ENCODE data around the gene MYO5B. TPM values are rescaled to one million over a fixed set of nuclear protein-coding genes. Genes with fewer than 3 reads are reported as not detected.

MYO5B gene
- total and polyA plus RNA-seq, 2 of the 4 experiments (the other 2 are of a cell fraction) = 0.24 to 0.54 TPM

GRCh38 chr18:49892148-49892924 is 302.6 kb downstream of the MYO5B start:
- dilution Hi-C loops (cut with HindIII; ENCODE audit: low sequenced_read_pairs, unreplicated experiment) = no loop called here
- TF ChIP-seq BHLHE40 (IDR thresholded peaks at IDR 0.05; ENCODE audit: low read depth, low read length) (no peak), RCOR1 (IDR thresholded peaks at IDR 0.05; ENCODE audit: insufficient replicate concordance, low read length) (no peak), MAFK (IDR thresholded peaks at IDR 0.05; ENCODE audit: low read depth, low read length) (peak; percentile 45)
- Histone ChIP-seq H3K56ac (ENCODE audit: extremely low read depth, insufficient read depth, low read length) (no peak overlapping the region), H3K27ac (ENCODE audit: insufficient read depth, low read length) (no peak overlapping the region), H3K9me3 (ENCODE audit: control insufficient read depth, insufficient read depth, low read length) (no peaks in the 10 kb centered on the region), H2AK5ac (ENCODE audit: low read depth, low read length) (no peak overlapping the region; the same call in 1 of the 2 replicates), H2BK5ac (ENCODE audit: low read depth, low read length, poor library complexity, severe bottlenecking) (no peak overlapping the region), H3K18ac (ENCODE audit: low read depth, low read length) (no peak overlapping the region), H3K4ac (ENCODE audit: low read depth, low read length) (no peak overlapping the region), H3K14ac (replicated peaks; ENCODE audit: low read depth, low read length) (no peak overlapping the region), H3K79me1 (ENCODE audit: low read depth in 1 of 2, low read length in 2 of 2) (no peaks in the 10 kb centered on the region), H2AFZ (replicated peaks; ENCODE audit: low read length, poor library complexity) (peak overlapping the region; percentile 15), H3K36me3 (ENCODE audit: control insufficient read depth, insufficient read depth, low read length) (no peaks in the 10 kb centered on the region), H2BK15ac (ENCODE audit: low read depth, low read length) (no peak overlapping the region), H3K4me1 (ENCODE audit: control insufficient read depth, insufficient read depth, low read length) (no peaks in the 10 kb centered on the region), H3K9me1 (ENCODE audit: insufficient read depth, low read length) (peaks cover 3% of the 10 kb centered on the region; the same call in 1 of the 2 replicates), H3K27me3 (ENCODE audit: control insufficient read depth, insufficient read depth, low read length) (peaks cover 6% of the 10 kb centered on the region), H4K20me1 (ENCODE audit: insufficient read depth, low read length) (no peaks in the 10 kb centered on the region), H2BK120ac (ENCODE audit: low read depth, low read length) (0 out of 2 replicates have a peak overlapping the region, but pooled peaks have one; percentile 12), H4K8ac (ENCODE audit: low read depth in 2 of 2, low read length in 2 of 2) (no peak overlapping the region), H3K4me3 (ENCODE audit: insufficient read depth, low read depth, low read length) (no peak overlapping the region), H2AK9ac (replicated peaks; ENCODE audit: low read depth, low read length, poor library complexity) (no peak overlapping the region), H3K23ac (ENCODE audit: low read depth, low read length) (no peak overlapping the region), H4K91ac (ENCODE audit: insufficient read depth, low read depth, low read length) (no peak overlapping the region), H2BK20ac (ENCODE audit: low read depth, low read length) (no peak overlapping the region; the same call in 1 of the 2 replicates), H3K4me2 (ENCODE audit: low read depth, low read length) (no peak overlapping the region), H3K9ac (ENCODE audit: low read depth, low read length) (no peak overlapping the region), H4K5ac (ENCODE audit: low read depth, low read length) (no peak overlapping the region)
- in situ Hi-C loops (cut with MboI; ENCODE audit: low sequenced_read_pairs) = no loop called here
- DNase-seq (peak; percentile 20), ATAC-seq (ENCODE audit: low read depth) (peak; percentile 53)
- CTCF ChIA-PET = no interaction called here
- WGBS, 2 experiments (ENCODE audit: extremely low coverage in 2 of 2, insufficient read length in 1 of 2) = no CpG with 5 or more reads among the region's 15 CpGs
- BruUV-seq (replicated peaks) = no TSS peak
- intact Hi-C loops (cut with micrococcal nuclease) = no loop called here
- POLR2A ChIA-PET (ENCODE audit: unreplicated experiment) = no interaction called here

Measured in IMR-90 (cell line).